GM12878 (cell line): ENCODE results near the gene CCDC88C.

Experiments used
- BCLAF1 ChIP-seq: fragments of 450-650 bp; IDR thresholded peaks from 2 replicates; pipeline ENCODE4 v1.6.1; 2017; ENCODE audit warnings: antibody characterized with exemption, mild to moderate bottlenecking, moderate library complexity
- CBFB ChIP-seq: IDR thresholded peaks from 2 replicates; pipeline ENCODE4 v1.6.1; 2016; ENCODE audit warnings: antibody characterized with exemption, low read depth
- CTCF ChIP-seq, 3 experiments: IDR thresholded peaks in 2 of 3; conservative IDR thresholded peaks in 1 of 3; 2 replicates each; pipeline ENCODE4 v1.5.1; 2011; ENCODE audit warnings: low read depth in 3 of 3, low read length in 3 of 3, mild to moderate bottlenecking in 3 of 3, control low read depth in 2 of 3, moderate library complexity in 2 of 3, inconsistent platforms in 1 of 3, mixed read lengths in 1 of 3; ENCODE audit not compliant: control insufficient read depth in 2 of 3, insufficient read depth in 1 of 3; ENCODE audit errors: extremely low read depth in 1 of 3
- EP300 ChIP-seq, 2 experiments: fragments of 150-350 bp in 1 of 2; IDR thresholded peaks; 2 replicates each; pipeline ENCODE4 v1.6.1; 2011 to 2012; ENCODE audit warnings: low read depth in 2 of 2, low read length in 2 of 2, borderline replicate concordance in 1 of 2, improper control_type of control experiment in 1 of 2, inconsistent platforms in 1 of 2; ENCODE audit not compliant: control insufficient read depth in 1 of 2
- JUND ChIP-seq: IDR thresholded peaks from 2 replicates; pipeline ENCODE4 v1.6.1; 2012; ENCODE audit warnings: low read depth, mild to moderate bottlenecking, low read length, improper control_type of control experiment, moderate library complexity
- POLR2AphosphoS5 ChIP-seq: IDR thresholded peaks from 2 replicates; pipeline ENCODE4 v1.6.1; 2011; ENCODE audit warnings: mild to moderate bottlenecking, low read length, inconsistent platforms
- SP1 ChIP-seq: IDR thresholded peaks from one replicate; pipeline ENCODE4 v1.6.1; 2011; ENCODE audit warnings: low read depth, low read length
- SRF ChIP-seq, 2 experiments: IDR thresholded peaks; 2 replicates each; pipeline ENCODE4 v1.6.1; 2011; ENCODE audit warnings: low read depth in 2 of 2, low read length in 2 of 2, mild to moderate bottlenecking in 1 of 2, moderate library complexity in 1 of 2
- STAT3 ChIP-seq: IDR thresholded peaks from 2 replicates; pipeline ENCODE4 v1.6.1; 2011; ENCODE audit warnings: low read depth, low read length, improper control_type of control experiment
- TF ChIP-seq, protein P1 (sequence below): fragments of 450-650 bp; IDR thresholded peaks from 2 replicates; pipeline ENCODE4 v1.6.1; 2014; ENCODE audit warnings: mild to moderate bottlenecking

GRCh38 chr14:91400696-91401095 is 16.9 kb downstream of the CCDC88C start:
- TF ChIP-seq POLR2AphosphoS5 = no peak
- TF ChIP-seq CTCF (IDR thresholded peaks at IDR 0.05 in 2 of 3, conservative IDR thresholded peaks at IDR 0.05 in 1 of 3; ENCODE audit: control insufficient read depth in 2 of 3, extremely low read depth in 1 of 3, insufficient read depth in 1 of 3, low read depth in 3 of 3, low read length in 3 of 3) = no peak
- TF ChIP-seq EP300 (IDR thresholded peaks at IDR 0.05; ENCODE audit: borderline replicate concordance in 1 of 2, control insufficient read depth in 1 of 2, low read depth in 2 of 2, low read length in 2 of 2) = no peak
- TF ChIP-seq BCLAF1 = no peak
- TF ChIP-seq SP1 = no peak
- no peak for TF ChIP-seq JUND
- TF ChIP-seq, protein P1, sequence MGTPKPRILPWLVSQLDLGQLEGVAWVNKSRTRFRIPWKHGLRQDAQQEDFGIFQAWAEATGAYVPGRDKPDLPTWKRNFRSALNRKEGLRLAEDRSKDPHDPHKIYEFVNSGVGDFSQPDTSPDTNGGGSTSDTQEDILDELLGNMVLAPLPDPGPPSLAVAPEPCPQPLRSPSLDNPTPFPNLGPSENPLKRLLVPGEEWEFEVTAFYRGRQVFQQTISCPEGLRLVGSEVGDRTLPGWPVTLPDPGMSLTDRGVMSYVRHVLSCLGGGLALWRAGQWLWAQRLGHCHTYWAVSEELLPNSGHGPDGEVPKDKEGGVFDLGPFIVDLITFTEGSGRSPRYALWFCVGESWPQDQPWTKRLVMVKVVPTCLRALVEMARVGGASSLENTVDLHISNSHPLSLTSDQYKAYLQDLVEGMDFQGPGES = no peak
- TF ChIP-seq SRF (IDR thresholded peaks at IDR 0.05; ENCODE audit: low read depth in 2 of 2, low read length in 2 of 2) = no peak
- TF ChIP-seq STAT3 = no peak
- no peak for TF ChIP-seq CBFB
